HK-2 (cell line): Measurements from ENCODE around the gene NOP10.
"Not testable (repeated sequence)": the region's sequence is repeated elsewhere in the genome, so short reads cannot be mapped to it uniquely, and the experiment has no call there.

ENCODE experiments used
- DNase-seq: peaks from one replicate; pipeline ENCODE4 v3.0.0-alpha.2; 2018; ENCODE audit not compliant: unreplicated experiment

Gene NOP10

GRCh38 chr15:34358948-34359347, 16.0 kb upstream of the NOP10 start:
- no peak for DNase-seq

DNA sequence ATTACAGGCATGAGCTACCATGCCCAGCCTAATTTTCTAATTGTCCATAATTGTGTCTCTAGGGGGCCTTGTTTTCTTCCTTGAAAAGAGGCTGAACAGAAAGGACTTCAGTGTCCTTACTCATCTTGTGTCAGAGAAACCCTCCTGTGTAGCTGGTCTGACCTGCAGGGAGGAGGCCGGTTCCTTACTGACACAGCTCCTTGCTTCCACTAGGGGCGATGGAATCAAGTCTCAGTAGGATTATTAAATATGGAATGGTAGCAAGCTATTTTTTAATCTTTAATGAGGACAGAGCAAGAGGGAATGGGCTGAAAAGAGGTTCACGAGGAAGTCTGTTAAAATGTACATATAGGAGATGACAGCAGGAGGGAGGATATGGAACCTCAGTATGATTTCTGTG, 15.4 kb upstream of the NOP10 start:
- no peak for DNase-seq

GRCh38 chr15:34357653-34358052, 14.7 kb upstream of the NOP10 start:
- no peak for DNase-seq

DNA sequence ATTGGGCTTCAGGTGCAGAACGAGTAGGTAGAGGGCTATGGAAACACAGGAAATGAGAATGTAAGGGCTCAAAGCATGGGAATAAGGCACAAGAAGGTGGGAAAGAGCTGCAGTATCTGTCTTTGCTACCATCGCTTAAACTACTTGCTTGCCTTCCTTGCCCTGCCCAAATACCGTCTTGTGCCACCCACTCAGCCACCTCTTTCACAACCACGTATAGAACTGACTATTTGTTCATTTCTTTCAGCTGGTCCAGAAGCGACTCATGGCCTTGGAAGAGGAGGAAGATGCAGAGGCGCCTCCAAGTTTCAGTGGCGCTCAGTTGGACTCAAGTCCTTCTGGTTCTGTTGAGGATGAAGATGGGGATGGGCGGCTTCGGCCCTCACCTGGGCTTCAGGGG, 12.3 kb upstream of the NOP10 start:
- no peak for DNase-seq

- DNase-seq = no peak
These were observed 11.3 kb upstream of the NOP10 start for GRCh38 chr15:34354286-34354685.

- no peak for DNase-seq
These were observed 10.7 kb upstream of the NOP10 start for GRCh38 chr15:34353627-34354026.

- DNase-seq = not testable (repeated sequence)
These were observed 10.1 kb upstream of the NOP10 start for GRCh38 chr15:34352996-34353395.

DNA sequence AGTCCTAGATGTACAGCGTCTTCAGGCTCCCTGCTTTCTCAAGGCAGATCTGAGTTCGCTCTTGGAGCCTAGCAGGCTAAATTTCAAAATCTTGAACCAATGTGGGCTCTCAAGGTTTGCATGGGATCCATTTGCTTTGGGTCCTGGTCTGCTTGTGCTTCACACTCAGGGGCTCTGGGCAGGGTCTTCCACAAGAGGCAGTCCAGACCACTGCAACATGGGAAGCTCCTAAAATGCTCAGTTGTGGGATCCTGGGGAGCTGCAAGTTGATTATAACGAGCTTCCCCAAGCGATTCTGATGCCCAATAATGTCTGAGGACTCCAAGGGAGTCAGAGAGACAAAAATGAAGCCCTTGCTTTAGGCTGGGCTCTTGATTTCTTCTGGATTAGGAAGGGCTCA, 6.8 kb upstream of the NOP10 start:
- DNase-seq = no peak

- DNase-seq = no peak
These were observed 5.9 kb upstream of the NOP10 start for GRCh38 chr15:34348735-34349300.

- DNase-seq = no peak
These were observed 5.2 kb upstream of the NOP10 start for GRCh38 chr15:34347951-34348638.

- DNase-seq = not testable (repeated sequence)
These were observed 661 bp downstream of the NOP10 start for GRCh38 chr15:34342213-34342736.

DNA sequence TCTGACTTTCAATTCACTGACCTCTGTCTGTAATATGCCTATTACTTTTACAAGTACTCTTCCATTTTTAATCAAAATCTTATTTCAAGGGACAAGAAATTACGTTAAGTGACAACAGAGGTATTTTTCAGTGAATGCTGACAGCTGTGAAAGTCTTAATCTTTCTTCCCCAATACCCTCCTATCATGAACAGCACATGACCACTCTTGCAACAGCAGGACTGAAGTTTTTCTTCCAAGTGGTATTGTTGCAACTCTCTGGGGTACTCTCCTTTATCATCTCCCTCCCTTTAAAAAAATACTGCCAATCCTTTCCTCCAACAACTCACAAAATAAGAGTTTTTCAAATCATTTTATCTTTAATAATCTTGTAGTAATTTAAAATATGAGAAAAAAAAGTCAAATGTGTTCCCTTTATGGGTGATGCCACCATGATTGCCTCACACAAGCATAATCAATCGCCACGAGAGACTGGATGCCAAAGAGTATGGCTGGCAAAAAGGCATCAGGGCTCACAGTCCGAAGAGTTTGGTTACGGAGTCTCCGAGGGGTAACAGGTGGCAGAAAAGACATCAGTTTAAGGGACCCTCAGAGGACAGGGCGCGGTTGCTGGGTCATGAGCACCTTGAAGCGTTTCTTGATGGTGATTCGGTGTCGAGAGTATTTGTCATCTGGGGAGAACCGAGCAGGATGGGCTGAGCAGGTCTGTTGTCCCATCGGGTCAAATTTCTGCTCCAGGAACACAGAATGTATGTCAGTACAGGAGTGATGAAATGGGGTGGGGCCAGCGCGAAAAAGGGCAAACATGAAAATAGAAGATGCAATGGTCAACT, 1.3 kb downstream of the NOP10 start:
- no peak for DNase-seq

GRCh38 chr15:34339946-34340345, 3.0 kb downstream of the NOP10 start:
- no peak for DNase-seq

DNA sequence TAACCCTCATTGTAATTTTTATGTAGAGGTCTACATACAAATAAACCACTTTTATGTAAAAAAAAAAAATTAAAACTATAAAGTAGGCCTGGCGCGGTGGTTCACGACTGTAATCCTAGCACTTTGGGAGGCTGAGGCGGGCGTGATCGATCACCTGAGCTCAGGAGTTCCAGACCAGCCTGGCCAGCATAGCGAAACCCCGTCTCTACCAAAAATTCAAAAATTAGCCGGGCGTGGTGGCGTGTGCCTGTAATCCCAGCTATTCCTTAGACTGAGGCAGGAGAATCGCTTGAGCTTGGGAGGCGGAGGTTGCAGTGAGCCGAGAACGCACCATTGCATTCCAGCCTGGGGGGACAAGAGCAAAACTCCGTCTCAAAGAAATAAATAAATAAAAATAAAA, 4.6 kb downstream of the NOP10 start:
- no peak for DNase-seq

DNA sequence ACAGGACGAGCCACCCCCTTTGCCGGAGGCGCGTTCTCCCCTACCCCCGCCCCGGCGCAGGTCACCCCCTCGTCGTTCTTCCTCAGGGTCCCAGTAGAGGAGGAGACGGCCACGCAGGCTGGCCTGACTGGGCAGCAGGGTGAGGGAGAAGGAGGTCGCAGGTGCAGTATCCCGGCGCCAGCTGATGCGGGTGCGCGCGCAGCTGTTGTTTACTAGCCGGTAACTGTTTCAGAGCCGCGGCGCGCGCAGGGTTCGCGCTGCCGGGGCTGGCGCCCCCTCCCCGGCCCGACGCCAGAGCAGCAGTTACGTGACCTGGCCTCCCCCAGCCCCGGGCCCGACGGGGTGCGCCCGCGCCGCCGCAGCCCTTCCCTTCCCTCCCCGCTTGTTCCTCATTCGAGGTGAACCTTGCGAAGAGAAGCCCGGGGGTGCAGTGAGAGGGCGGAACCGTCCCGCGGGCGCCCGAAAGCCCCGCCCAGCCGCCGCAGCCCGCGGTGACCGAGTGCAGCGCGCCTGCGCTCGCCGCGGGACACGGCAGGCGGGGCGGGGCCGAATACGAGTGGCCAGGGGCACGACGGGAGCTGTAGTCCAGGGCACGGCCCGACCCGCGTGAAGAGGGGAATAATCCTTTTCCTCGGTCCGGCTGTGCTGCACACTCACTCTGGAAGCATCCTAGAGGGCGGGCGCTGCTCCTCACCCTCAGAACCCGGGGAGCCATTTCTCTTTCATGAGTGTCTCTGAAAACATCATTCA, 5.2 kb downstream of the NOP10 start, which contains the start of gene SLC12A6:
Gene SLC12A6 (minus strand): TSS at position 225 of the 750 bp plus-strand sequence. CDS start 1,101 bp downstream, outside the sequence.
- DNase-seq = peak; percentile 89

- DNase-seq = no peak
These were observed 5.9 kb downstream of the NOP10 start for GRCh38 chr15:34336991-34337556.

DNA sequence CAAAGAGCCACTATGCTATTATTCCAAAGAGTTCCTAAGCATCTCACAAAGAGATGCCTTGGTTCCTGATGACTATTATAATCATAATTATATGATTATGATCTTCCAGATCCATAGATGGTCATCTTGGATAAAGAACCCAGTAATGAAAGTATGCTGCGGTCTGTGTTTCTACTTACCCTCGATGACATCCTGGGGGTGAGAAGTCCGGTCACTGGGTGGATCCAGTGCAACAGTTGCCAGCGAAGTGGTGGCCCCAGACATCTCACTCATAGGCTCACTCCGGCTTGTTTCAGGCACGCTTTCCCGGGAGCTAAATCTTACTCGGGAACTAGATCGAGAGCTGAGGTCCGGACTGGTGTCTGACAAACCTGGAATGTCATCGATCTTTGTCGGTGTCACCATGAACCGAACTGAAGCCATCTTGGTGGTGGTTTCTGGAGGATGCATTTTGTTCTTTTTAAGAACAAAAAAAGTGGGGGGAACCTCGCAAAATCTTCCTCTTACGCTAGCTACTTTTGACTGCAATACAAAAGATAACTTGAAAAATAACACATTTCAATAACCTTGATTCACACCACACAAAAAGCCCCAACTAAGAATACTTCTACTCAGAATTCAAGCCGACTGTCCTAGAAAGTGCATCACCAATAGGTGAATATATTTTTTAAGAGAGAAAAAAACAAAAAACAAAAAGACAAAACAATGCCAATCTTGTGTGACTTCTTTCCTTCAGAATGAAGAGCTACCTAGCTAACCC, 6.5 kb downstream of the NOP10 start:
- no peak for DNase-seq

GRCh38 chr15:34335176-34336032, 7.5 kb downstream of the NOP10 start:
- no peak for DNase-seq

- no peak for DNase-seq
These were observed 8.3 kb downstream of the NOP10 start for GRCh38 chr15:34334672-34335071.
